GM21717 (cell line): ENCODE results near the gene CXCL1.

Experiments used
- ATAC-seq: cut with Tn5 transposase; IDR thresholded peaks from one replicate; pipeline ENCODE4 v1.9.1; 2021; ENCODE audit warnings: mild to moderate bottlenecking, moderate library complexity; ENCODE audit not compliant: unreplicated experiment

The CXCL1 gene

GRCh38 chr4:73851293-73851692 lies 17.9 kb upstream of the CXCL1 start:
- no peak for ATAC-seq

DNA sequence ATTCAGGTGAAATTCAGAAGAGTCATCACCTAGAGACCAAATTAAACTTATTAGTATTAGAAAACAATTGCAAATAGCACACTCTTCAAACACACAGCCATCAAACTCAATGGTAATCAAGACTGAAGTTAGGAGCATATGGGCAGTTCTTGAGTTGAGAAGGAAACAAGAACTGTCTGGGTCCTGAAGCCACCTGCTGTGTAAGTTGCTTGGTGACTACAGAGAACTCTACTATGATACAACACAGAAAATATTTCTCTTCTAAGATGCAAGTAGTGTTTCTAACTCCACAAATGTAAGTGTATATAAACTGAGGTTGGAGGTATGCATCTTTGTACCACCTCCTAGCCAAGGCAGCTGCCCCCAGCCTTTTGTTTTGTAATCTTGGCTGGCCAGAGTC lies 16.4 kb upstream of the CXCL1 start:
- ATAC-seq, result no peak

- ATAC-seq, result no peak
These were observed 15.9 kb upstream of the CXCL1 start, which contains the start of gene PF4V1 for GRCh38 chr4:73853246-73853704. PF4V1 (plus strand) TSS chr4:73853296; CDS start chr4:73853363, 67 bp downstream.

DNA sequence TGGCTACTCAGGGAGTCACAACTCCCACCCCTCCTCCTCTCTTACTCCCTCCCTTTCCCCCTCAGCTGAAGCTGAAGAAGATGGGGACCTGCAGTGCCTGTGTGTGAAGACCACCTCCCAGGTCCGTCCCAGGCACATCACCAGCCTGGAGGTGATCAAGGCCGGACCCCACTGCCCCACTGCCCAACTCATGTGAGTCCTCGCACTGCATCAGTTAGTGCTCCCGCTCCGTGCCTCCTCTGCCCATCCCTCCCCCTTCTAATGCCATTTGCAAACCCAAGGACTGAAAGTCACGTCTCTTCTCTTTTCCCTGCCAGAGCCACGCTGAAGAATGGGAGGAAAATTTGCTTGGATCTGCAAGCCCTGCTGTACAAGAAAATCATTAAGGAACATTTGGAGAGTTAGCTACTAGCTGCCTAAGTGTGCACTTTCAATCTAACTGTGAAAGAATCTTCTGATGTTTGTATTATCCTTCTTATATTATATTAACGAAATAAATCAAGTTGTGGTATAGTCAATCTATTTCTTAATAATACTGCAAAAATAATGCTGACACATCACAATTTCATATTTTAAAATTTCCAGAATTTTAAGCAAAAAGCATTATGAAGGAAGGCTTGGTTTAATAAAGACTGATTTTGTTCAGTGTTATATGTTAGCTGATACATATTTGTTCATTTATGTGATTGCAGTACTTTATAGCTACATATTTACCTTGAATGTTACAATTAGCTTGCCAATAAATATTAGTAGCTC lies 15.3 kb upstream of the CXCL1 start:
- ATAC-seq, result no peak

- no peak for ATAC-seq
These were observed 13.8 kb upstream of the CXCL1 start for GRCh38 chr4:73855406-73855805.

- no peak for ATAC-seq
These were observed 12.7 kb upstream of the CXCL1 start for GRCh38 chr4:73856518-73856917.

DNA sequence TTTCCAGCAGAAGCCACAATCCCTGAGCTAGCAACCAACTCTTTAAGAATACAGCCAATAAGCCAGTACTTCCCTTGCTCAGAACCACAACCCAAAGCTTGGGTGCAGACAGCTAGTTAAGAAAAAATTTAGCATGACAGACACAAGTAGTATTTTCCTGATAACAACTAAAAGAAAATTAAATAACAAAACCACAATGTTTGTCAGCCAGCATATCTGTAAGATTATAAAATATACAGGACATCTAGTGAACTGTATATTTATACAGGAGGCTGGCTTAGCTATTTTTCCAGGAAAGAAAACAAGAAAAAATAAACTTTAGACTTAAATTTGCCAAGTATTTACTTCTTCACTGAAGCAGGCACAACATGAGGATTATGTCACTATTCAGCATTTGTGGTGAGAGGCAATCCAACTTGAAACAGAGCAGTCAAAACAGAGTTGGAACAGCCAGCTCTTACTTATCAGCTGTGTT lies 9.5 kb upstream of the CXCL1 start:
- no peak for ATAC-seq

- ATAC-seq, result no peak
These were observed 9.0 kb upstream of the CXCL1 start for GRCh38 chr4:73860181-73860580.

DNA sequence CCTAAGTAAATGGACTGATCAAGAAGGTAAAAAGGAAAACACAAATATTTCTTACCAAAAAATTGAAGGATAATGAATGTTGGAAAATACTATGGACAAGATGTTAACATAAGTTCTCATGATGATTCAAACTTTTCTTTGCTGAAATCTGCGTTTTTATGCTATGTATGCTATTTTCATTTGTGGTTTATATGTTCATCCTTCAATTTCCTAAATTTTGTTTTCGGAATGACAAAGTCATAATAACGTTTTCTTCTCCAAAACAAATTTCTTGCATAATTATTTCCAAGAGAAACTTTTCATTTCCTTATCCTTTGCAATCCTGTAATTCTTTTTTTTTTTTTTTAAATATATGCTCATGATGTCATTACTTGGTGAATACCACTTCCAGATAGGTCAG lies 8.3 kb upstream of the CXCL1 start:
- ATAC-seq, result no peak

DNA sequence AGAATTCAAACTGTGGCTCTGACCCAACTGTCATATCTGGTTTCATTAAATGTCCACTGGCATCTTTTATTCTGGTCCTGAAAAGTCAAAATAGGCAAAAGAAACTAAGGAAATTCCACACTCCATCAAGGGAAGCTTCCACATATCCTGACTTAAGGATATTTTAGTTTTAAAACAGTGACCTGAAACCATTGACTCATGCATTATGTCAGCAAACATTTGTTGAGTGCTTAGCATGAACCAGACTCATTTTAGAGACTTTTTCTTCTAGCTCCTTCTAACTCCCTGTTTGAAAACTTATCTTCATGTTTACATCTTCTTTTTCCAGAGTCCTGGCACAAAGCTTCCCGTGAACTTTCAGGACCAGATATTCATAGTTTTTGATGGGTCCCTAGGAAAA lies 6.9 kb upstream of the CXCL1 start:
- ATAC-seq, result no peak

DNA sequence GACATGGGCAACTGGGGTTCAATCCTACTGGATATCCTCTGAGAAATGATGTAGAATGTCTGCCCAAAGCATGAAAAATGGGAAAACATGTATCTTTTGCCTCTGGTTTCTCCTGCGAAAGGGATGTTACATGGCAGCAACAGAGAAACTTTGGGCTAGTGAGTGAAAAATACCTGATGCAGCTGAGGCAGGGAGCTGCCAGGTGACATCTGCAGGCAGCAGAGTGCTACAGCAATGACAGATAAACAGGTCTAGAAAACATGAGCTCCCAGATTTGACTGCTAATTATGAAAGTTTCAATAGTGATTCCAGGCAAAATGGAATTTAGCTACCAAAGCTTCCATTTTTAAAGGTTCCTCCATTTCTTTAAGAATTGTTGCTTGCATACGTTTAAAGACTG lies 4.8 kb upstream of the CXCL1 start:
- ATAC-seq, result no peak

- no peak for ATAC-seq
These were observed 4.2 kb upstream of the CXCL1 start for GRCh38 chr4:73864961-73865360.

- ATAC-seq, result no peak
These were observed 3.6 kb upstream of the CXCL1 start for GRCh38 chr4:73865431-73866096.

DNA sequence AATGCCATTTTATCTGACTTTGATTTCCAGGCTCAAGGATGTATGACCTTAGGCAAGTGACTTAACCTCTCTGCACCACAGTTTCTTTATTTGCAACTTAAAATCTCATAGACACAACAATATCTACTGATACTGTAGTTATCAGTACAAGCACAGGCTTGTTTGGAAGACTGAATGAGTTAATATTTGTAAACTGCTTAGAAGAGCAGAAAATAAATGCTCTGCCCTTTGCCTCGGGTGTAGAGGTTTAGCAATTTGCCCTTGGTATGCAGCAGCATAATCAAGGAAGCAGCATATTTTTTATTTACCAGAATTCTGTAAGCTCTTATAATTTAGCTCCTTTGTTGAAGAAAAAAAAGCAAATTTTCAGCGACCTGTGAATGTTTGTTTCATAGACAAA lies 2.9 kb upstream of the CXCL1 start:
- no peak for ATAC-seq

GRCh38 chr4:73867783-73868182 lies 1.4 kb upstream of the CXCL1 start:
- no peak for ATAC-seq

GRCh38 chr4:73868206-73869129 lies 725 bp upstream of the CXCL1 start:
- no peak for ATAC-seq

GRCh38 chr4:73870260-73870659 lies 1.1 kb downstream of the CXCL1 start:
- no peak for ATAC-seq

- no peak for ATAC-seq
These were observed 1.6 kb downstream of the CXCL1 start for GRCh38 chr4:73870768-73871167.

DNA sequence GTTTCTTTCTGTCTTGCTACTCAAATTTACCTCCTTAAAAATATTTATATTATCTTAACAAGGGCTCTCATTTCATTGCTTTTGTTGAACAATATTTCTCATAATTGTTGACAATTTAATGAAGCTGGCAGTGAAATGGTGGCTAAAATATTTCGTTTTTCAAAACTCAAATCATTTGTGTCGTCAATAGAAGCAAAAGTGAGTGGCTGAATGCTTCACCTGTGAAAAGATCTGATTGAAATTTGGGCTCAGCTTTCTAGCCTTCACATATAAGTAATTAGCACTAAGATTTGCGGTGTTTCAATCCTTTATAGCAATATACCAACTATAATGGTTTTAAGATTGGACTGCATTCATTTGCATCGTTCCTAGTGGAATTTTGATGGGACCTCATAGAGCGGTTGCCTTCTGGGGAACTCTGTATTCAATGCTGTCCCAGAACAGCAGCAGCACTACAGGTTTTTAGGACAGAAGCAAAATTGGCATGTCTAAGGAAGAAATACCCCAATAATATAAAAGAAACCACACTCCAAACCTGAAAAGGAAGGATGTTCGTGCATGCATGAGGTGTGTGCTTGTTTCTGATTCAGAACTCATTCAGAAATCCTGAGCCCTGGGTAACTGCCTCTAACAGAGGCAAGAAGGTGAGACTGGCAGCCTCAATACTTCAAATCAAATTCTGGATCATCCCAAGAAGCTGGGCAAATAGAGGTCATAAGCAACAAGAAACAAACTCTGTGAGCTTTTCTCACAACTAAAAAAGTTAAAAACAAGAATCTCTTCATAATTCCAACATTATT lies 2.5 kb downstream of the CXCL1 start:
- no peak for ATAC-seq

DNA sequence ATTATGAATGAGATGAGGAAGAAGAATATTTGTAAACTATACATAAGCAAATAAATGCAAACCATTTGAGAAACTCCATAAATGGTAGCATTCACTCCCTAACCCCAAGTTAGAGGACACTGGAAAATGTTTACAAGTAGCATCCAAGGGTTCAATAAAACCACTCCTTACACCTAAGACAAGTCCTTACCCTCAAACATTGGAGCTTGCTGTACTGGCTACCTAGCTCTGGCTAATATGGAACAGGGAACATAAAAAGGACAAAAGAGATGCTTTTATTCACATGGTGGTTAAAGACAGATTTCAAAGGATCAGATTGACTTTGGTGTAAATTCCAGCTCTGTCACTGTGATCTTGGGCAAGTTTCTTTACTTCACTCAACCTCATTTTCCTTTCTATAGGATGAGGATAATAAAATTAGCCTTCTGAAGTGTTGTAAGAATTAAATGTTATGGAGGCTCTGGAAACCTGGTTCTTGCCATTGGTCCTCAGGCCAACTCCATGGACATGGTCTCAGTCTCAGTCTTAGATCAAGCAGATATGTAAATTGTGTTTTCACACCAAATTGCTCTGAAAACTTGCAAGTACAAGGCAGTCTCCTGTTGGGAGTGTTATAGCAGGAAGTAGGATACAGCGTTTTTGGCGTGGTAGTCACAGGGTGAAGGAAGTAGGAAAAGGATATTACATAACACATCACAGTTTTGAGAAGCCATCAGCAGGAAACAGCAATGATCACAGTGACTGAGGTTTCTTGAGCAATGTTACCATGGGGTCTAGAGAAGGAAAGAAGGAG lies 3.3 kb downstream of the CXCL1 start:
- ATAC-seq, result no peak
